GM12801 (cell line): Measurements from ENCODE around the gene OIP5.

Source experiments
- TF ChIP-seq, protein P1 (sequence below): IDR thresholded peaks from one replicate; pipeline ENCODE4 v1.5.1; 2011; ENCODE audit warnings: control low read depth; ENCODE audit not compliant: insufficient read length; ENCODE audit errors: extremely low read depth

Gene OIP5

DNA sequence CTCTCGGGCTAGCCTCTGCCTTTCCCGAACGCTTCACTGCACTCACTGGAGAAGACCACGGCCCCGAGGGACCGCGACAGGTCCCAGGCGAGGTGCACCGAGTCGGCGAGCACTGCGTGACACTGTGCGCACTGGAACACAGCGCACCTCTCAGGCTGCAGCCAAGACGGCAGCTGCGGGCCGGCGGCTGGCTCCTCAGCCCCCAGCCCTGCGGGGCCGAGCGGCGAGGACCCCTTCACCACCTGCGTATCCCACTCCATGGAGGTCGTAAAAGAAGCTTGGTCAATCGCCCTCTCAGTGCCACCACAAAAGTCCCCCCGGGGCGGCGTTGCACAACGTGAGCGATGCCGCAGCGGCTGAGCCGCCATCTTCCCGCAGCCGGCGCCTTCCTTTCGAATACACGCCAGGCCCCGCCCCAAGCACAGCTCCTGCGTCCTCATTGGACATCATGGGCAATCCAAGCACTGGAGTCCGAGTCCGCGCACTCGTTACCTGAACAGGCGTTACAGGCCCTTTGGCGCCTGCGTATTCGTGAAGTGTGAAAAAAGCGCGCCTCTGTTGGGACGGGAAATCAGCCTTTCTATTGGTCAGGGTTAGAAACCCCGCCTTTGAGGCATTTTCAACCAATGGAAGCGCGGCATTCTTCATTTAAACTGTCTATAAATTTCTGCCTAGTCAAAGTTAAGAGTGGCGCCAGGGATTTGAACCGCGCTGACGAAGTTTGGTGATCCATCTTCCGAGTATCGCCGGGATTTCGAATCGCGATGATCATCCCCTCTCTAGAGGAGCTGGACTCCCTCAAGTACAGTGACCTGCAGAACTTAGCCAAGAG, at the start of gene OIP5, which contains the start of gene NUSAP1:
TSS of gene OIP5 (minus strand) at position 398 of the 832 bp plus-strand sequence. CDS start at position 368, 30 bp downstream.
TSS of gene NUSAP1 (plus strand) at position 688 of the 832 bp plus-strand sequence. CDS start at position 765, 77 bp downstream.
- TF ChIP-seq, protein P1, sequence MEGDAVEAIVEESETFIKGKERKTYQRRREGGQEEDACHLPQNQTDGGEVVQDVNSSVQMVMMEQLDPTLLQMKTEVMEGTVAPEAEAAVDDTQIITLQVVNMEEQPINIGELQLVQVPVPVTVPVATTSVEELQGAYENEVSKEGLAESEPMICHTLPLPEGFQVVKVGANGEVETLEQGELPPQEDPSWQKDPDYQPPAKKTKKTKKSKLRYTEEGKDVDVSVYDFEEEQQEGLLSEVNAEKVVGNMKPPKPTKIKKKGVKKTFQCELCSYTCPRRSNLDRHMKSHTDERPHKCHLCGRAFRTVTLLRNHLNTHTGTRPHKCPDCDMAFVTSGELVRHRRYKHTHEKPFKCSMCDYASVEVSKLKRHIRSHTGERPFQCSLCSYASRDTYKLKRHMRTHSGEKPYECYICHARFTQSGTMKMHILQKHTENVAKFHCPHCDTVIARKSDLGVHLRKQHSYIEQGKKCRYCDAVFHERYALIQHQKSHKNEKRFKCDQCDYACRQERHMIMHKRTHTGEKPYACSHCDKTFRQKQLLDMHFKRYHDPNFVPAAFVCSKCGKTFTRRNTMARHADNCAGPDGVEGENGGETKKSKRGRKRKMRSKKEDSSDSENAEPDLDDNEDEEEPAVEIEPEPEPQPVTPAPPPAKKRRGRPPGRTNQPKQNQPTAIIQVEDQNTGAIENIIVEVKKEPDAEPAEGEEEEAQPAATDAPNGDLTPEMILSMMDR: no peak

DNA sequence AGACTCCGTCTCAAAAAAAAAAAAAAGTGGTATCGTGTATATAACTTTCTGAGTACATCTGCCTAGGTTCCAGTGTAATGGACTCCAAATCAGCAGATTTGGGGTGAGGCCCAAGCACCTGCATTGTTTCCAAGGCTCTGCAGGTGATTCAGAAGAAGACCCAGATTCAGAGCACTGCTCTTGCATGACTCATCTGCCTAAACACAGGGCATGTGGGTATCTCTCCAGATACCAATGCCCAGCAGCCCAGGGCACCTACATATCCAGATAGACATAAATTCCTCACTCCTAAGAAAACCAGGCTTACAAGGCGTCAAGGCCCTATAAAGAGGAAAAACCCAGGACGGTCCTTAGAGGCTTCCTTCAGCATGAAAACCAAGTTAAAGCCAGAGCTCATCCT, 45.6 kb upstream of the OIP5 start:
- TF ChIP-seq, protein P1: no peak

DNA sequence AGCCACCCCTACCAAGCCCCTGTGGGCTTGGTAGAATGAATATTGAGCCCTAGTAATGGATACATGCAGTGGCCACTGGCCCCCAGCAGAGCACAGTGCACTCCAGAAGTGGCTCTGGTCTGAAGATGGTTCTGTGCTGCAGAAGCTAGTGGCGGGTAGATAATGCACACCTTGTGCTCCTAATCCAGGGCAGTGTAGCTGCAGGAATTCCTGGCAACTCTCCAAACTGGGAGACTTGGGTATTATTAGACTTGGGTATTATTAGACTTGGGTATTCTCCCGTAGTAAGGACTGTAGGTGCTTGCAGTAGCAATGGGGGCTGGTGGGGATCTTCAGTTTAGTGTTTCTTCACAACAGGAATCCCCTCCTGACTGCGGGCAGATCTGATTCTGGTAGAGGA, 35.0 kb upstream of the OIP5 start:
- TF ChIP-seq, protein P1: no peak

DNA sequence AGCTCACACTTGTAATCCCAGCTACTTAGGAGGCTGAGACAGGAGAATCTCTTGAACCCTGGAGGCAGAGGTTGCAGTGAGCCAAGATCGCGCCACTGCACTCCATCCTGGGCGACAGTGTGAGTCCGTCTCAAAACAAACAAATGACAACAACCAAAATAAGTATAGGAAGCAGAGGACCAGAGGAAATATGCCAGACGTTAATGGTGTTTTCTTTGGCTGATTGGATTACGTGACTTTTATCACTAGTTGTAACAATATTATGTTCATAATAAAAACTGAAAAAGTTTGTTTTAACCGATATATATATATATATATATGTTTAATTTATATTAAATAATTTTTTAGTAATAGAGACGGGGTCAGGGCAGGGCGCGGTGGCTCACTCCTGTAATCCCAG, 22.0 kb upstream of the OIP5 start:
- TF ChIP-seq, protein P1: no peak

DNA sequence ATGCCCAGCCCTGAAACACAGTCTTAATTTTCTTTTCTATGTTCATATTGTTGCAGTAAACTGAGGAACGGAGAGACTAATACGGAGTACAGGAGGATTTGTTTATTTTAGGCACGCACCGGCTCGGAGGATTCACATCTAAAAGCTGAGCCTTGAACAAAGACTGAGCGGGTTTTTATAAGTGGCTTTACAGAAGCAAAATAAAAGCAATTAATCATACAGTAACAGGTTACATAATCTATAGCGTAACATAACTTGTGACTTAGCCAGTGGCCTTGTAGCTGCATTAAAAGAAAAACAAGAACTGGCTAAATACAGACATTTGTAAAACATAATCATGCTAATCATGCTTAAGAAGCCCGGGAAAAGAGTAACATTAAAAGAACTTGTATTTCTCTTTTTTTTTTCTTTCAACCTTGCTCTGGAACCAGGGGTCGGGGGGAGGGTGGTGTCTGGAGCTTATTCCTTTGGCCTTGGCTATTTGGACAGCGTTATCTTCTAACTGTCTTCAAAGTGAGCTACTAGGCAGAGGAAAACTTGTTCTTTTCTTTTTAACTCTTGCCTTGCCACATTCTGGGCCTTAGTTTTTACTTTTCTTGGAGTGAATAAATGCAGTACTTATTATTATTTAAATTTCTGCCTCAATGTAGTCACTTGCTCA, 17.8 kb upstream of the OIP5 start:
- TF ChIP-seq, protein P1: no peak

DNA sequence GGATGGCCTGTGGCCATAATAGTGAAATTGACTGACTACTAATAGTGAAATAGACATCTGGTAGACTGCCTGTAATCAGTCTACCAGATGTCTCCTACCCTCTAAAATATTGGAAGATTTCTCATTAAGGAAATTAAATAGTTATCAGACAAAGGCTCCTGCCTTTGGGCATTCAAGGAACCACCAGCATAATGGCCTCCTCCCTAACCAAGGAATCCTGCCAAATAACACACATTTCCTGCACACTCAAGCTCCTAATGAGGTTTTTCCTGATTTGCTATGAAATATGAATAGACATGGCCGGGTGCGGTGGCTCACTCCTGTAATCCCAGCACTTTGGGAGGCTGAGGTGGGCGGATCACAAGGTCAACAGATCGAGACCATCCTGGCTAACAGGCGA, 14.8 kb upstream of the OIP5 start:
- TF ChIP-seq, protein P1: no peak

DNA sequence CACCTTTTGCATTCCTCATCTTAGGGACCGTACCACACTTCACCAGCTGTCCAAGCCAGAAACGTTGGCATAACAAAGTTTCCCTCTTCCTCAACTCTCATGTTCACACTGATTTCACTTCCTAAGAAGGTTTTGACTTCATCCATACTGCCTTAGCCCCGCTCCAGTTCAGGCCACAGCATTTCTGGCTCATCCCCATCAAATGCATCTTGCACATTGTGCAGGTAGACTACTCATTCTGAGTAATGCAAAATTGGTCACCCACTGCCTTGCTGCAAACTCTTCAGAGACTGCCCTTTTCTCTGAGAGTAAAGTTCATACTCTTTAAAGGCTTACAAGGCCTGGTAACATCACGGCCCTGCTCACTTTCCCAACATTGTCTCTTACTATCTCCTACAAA, 9.1 kb upstream of the OIP5 start:
- TF ChIP-seq, protein P1: no peak
